NCI-H1436 (cell line): ENCODE measurements around the gene MED8.
"Not testable (repeated sequence)": the region's sequence is repeated elsewhere in the genome, so short reads cannot be mapped to it uniquely, and the experiment has no call there.

Experiments used
- DNase-seq: peaks from one replicate; lab custom pipeline; 2025; lab: John Stamatoyannopoulos, UW

Gene MED8

GRCh38 chr1:43382027-43382779 is 7.4 kb downstream of the MED8 start:
- no peak for DNase-seq

GRCh38 chr1:43381612-43382011 is 8.0 kb downstream of the MED8 start:
- no peak for DNase-seq

GRCh38 chr1:43379476-43379875 is 10.1 kb downstream of the MED8 start:
- no peak for DNase-seq

GRCh38 chr1:43377831-43378230 is 11.8 kb downstream of the MED8 start:
- DNase-seq, result no peak

GRCh38 chr1:43376723-43377235 is 12.8 kb downstream of the MED8 start:
- no peak for DNase-seq

GRCh38 chr1:43373066-43373940 is 16.3 kb downstream of the MED8 start:
- no peak for DNase-seq

GRCh38 chr1:43372172-43372571 is 17.4 kb downstream of the MED8 start:
- no peak for DNase-seq

- no peak for DNase-seq
Observed at GRCh38 chr1:43370564-43370963, 19.0 kb downstream of the MED8 start.

- not testable (repeated sequence) for DNase-seq
Observed at GRCh38 chr1:43369779-43370178, 19.8 kb downstream of the MED8 start.

- no peak for DNase-seq
Observed at GRCh38 chr1:43368646-43369020, 21.0 kb downstream of the MED8 start.

GRCh38 chr1:43367904-43368645 is 21.5 kb downstream of the MED8 start, which contains the start of gene ELOVL1:
TSS of gene ELOVL1 (minus strand) at chr1:43368011. CDS start at chr1:43365609, 2,402 bp downstream.
- peak; percentile 75 for DNase-seq

GRCh38 chr1:43367026-43367903 is 22.3 kb downstream of the MED8 start:
- DNase-seq, result no peak

- DNase-seq, result no peak
Observed at GRCh38 chr1:43366601-43367025, 23.0 kb downstream of the MED8 start.

GRCh38 chr1:43366179-43366578 is 23.4 kb downstream of the MED8 start:
- DNase-seq, result no peak

- DNase-seq, result no peak
Observed at GRCh38 chr1:43365678-43366077, 23.9 kb downstream of the MED8 start.

GRCh38 chr1:43363935-43364525 is 25.6 kb downstream of the MED8 start:
- DNase-seq, result no peak

GRCh38 chr1:43363283-43363934 is 26.2 kb downstream of the MED8 start:
- no peak for DNase-seq

GRCh38 chr1:43360616-43361015 is 29.0 kb downstream of the MED8 start:
- DNase-seq, result no peak

- DNase-seq, result no peak
Observed at GRCh38 chr1:43359696-43360095, 29.9 kb downstream of the MED8 start.
